ENCODE results near the gene SYNGR4.

GRCh38 chr19:48405010-48405659, 41.0 kb downstream of the SYNGR4 start:
- TF ChIP-seq CTCF (IDR thresholded peaks at IDR 0.05; ENCODE audit: borderline replicate concordance, extremely low read depth, low read length, poor library complexity, severe bottlenecking): no peak
- no peak for TF ChIP-seq EZH2 (IDR thresholded peaks at IDR 0.05; ENCODE audit: borderline replicate concordance, low read depth, low read length, severe bottlenecking)

Measured in DND-41 (cell line).